ENCODE measurements around the gene CPM.
A peak's percentile ranks its signal among the peaks of the same experiment; 100 is the strongest.

Gene CPM

GRCh38 chr12:68873316-68873715, 59.7 kb downstream of the CPM start:
- Mint-ChIP-seq H3K27me3 (ENCODE audit: low read depth) (no peaks in the 10 kb centered on the region), H3K36me3 (ENCODE audit: low read depth) (peaks cover 11% of the 10 kb centered on the region), H3K27ac (no peak overlapping the region), H3K4me3 (no peak overlapping the region), H3K9me3 (no peaks in the 10 kb centered on the region), H3K4me1 (peaks cover 10% of the 10 kb centered on the region)
- TF ChIP-seq, protein P1, sequence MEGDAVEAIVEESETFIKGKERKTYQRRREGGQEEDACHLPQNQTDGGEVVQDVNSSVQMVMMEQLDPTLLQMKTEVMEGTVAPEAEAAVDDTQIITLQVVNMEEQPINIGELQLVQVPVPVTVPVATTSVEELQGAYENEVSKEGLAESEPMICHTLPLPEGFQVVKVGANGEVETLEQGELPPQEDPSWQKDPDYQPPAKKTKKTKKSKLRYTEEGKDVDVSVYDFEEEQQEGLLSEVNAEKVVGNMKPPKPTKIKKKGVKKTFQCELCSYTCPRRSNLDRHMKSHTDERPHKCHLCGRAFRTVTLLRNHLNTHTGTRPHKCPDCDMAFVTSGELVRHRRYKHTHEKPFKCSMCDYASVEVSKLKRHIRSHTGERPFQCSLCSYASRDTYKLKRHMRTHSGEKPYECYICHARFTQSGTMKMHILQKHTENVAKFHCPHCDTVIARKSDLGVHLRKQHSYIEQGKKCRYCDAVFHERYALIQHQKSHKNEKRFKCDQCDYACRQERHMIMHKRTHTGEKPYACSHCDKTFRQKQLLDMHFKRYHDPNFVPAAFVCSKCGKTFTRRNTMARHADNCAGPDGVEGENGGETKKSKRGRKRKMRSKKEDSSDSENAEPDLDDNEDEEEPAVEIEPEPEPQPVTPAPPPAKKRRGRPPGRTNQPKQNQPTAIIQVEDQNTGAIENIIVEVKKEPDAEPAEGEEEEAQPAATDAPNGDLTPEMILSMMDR (IDR thresholded peaks at IDR 0.05; ENCODE audit: unreplicated experiment in 3 of 3) = no peak

GRCh38 chr12:68871921-68872320, 61.0 kb downstream of the CPM start:
- peaks cover 12% of the 10 kb centered on the region for H3K4me1 Mint-ChIP-seq
- H3K36me3 Mint-ChIP-seq (ENCODE audit: low read depth) = peaks cover 6% of the 10 kb centered on the region
- H3K4me3 Mint-ChIP-seq = no peak overlapping the region
- TF ChIP-seq, protein P1 (IDR thresholded peaks at IDR 0.05; ENCODE audit: unreplicated experiment in 3 of 3) = peak in 2 of 3 experiments; percentile 9 to 16
- H3K9me3 Mint-ChIP-seq = no peaks in the 10 kb centered on the region
- H3K27ac Mint-ChIP-seq = no peak overlapping the region
- no peaks in the 10 kb centered on the region for H3K27me3 Mint-ChIP-seq (ENCODE audit: low read depth)

GRCh38 chr12:68871396-68871795, 61.6 kb downstream of the CPM start:
- peaks cover 1% of the 10 kb centered on the region for H3K36me3 Mint-ChIP-seq (ENCODE audit: low read depth)
- H3K9me3 Mint-ChIP-seq = no peaks in the 10 kb centered on the region
- TF ChIP-seq, protein P1 (IDR thresholded peaks at IDR 0.05; ENCODE audit: unreplicated experiment in 3 of 3) = no peak
- no peak overlapping the region for H3K4me3 Mint-ChIP-seq
- H3K4me1 Mint-ChIP-seq = peaks cover 12% of the 10 kb centered on the region
- H3K27ac Mint-ChIP-seq = no peak overlapping the region
- H3K27me3 Mint-ChIP-seq (ENCODE audit: low read depth) = no peaks in the 10 kb centered on the region

GRCh38 chr12:68870443-68870842, 62.5 kb downstream of the CPM start:
- Mint-ChIP-seq H3K27ac (no peak overlapping the region), H3K4me3 (no peak overlapping the region)
- TF ChIP-seq, protein P1 (IDR thresholded peaks at IDR 0.05; ENCODE audit: unreplicated experiment in 3 of 3) = no peak

GRCh38 chr12:68870011-68870410, 63.0 kb downstream of the CPM start:
- H3K9me3 Mint-ChIP-seq = no peaks in the 10 kb centered on the region
- no peak overlapping the region for H3K4me3 Mint-ChIP-seq
- peaks cover 11% of the 10 kb centered on the region for H3K4me1 Mint-ChIP-seq
- H3K36me3 Mint-ChIP-seq (ENCODE audit: low read depth) = peaks cover 3% of the 10 kb centered on the region
- no peak overlapping the region for H3K27ac Mint-ChIP-seq
- TF ChIP-seq, protein P1 (IDR thresholded peaks at IDR 0.05; ENCODE audit: unreplicated experiment in 3 of 3) = no peak
- no peaks in the 10 kb centered on the region for H3K27me3 Mint-ChIP-seq (ENCODE audit: low read depth)

More at GRCh38 chr12:68870443-68870842, 62.5 kb downstream of the CPM start:
- H3K9me3 Mint-ChIP-seq = no peaks in the 10 kb centered on the region
- H3K4me1 Mint-ChIP-seq = peaks cover 11% of the 10 kb centered on the region
- no peaks in the 10 kb centered on the region for H3K27me3 Mint-ChIP-seq (ENCODE audit: low read depth)
- H3K36me3 Mint-ChIP-seq (ENCODE audit: low read depth) = peaks cover 3% of the 10 kb centered on the region

DNA sequence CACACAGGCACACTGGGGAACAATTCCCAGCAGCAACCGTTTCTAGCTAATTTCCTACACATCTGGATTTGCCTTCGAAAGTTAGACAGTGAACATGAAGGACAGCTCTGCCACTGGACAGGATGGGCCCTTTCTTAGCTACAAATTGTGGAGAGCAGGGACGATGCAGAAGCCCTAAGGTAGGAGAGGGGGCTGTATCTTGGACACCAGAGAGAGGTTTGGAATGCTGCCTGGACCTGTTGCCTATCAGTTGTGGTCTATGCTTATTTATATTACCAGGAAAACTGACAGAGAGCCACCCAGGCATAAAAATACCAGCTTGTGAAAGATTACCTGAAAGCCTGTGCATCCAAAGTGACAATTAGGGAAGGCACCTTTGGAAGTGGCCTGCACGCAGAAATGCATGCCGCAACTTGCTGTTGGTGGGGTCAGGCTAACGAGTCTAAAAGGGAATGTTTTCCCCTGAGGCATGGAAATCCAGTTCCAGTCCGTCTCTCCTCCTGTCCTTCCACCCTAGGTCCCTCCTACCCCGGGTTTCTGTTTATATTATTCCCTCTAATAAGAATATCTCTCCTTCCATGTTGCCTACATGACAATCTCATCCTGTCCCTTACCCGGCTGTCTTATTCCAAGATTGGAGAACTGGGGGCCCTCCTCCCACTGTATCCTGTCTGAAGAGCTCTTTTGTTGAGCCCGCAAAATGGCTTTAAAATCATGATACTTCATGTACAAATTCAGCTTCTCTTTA, 64.8 kb downstream of the CPM start:
- TF ChIP-seq, protein P1 (IDR thresholded peaks at IDR 0.05; ENCODE audit: unreplicated experiment in 3 of 3) = no peak
- Mint-ChIP-seq H3K27me3 (ENCODE audit: low read depth) (no peaks in the 10 kb centered on the region), H3K4me1 (peaks cover 11% of the 10 kb centered on the region), H3K27ac (no peak overlapping the region), H3K4me3 (no peak overlapping the region), H3K36me3 (ENCODE audit: low read depth) (peaks cover 3% of the 10 kb centered on the region), H3K9me3 (no peaks in the 10 kb centered on the region)

Measured in nephron (organoid).